GM12864 (cell line): Measurements from ENCODE around the gene CLINT1.
A peak's percentile ranks its signal among the peaks of the same experiment; 100 is the strongest.

Experiments
- DNase-seq: peaks from one replicate; pipeline ENCODE4 v3.0.0-alpha.2; 2011; ENCODE audit warnings: low read depth
- H3K4me3 ChIP-seq: 2 replicates; pipeline ENCODE4 v1.5.1; 2011; ENCODE audit warnings: mild to moderate bottlenecking, low read depth, low read length, control low read depth
- CTCF ChIP-seq: IDR thresholded peaks from 2 replicates; pipeline ENCODE4 v1.5.1; 2011; ENCODE audit warnings: low read depth, mild to moderate bottlenecking, moderate library complexity, low read length, control low read depth, inconsistent platforms; ENCODE audit errors: missing control alignments

The CLINT1 gene

GRCh38 chr5:157770665-157771064 is 88.3 kb downstream of the CLINT1 start:
- no peak for DNase-seq
- TF ChIP-seq CTCF: no peak

GRCh38 chr5:157767689-157768088 is 91.3 kb downstream of the CLINT1 start:
- no peak for TF ChIP-seq CTCF
- no peak overlapping the region for H3K4me3 ChIP-seq
- DNase-seq: no peak

More at GRCh38 chr5:157770665-157771064, 88.3 kb downstream of the CLINT1 start:
- no peak overlapping the region for H3K4me3 ChIP-seq

GRCh38 chr5:157766902-157767301 is 92.0 kb downstream of the CLINT1 start:
- no peak for DNase-seq
- no peak overlapping the region for H3K4me3 ChIP-seq
- TF ChIP-seq CTCF: no peak

- TF ChIP-seq CTCF: no peak
- H3K4me3 ChIP-seq: no peak overlapping the region
- no peak for DNase-seq
These were observed 92.5 kb downstream of the CLINT1 start for GRCh38 chr5:157766442-157766841.

- no peak for DNase-seq
- no peak for TF ChIP-seq CTCF
- H3K4me3 ChIP-seq: no peak overlapping the region
These were observed 94.4 kb downstream of the CLINT1 start for GRCh38 chr5:157764531-157764930.

GRCh38 chr5:157761690-157762621 is 97.0 kb downstream of the CLINT1 start:
- H3K4me3 ChIP-seq: no peak overlapping the region
- DNase-seq: no peak
- peak; percentile 85 for TF ChIP-seq CTCF

GRCh38 chr5:157758706-157759105 is 100.2 kb downstream of the CLINT1 start:
- H3K4me3 ChIP-seq: no peak overlapping the region
- DNase-seq: no peak
- no peak for TF ChIP-seq CTCF
